Glutamatergic neuron (in vitro differentiated cells): Measurements from ENCODE around the gene FCHO1. TPM values are rescaled to one million over a fixed set of nuclear protein-coding genes. Genes with fewer than 3 reads are reported as not detected.

Source experiments
- DNase-seq: peaks from one replicate; pipeline ENCODE4 v3.0.0; 2022
- H3K27ac Mint-ChIP-seq: one replicate; pipeline ENCODE4 v1.8.0; 2020; ENCODE audit warnings: mild to moderate bottlenecking, mixed read lengths, inconsistent platforms; ENCODE audit not compliant: unreplicated experiment
- H3K27me3 Mint-ChIP-seq: one replicate; pipeline ENCODE4 v1.8.0; 2020; ENCODE audit warnings: mild to moderate bottlenecking, moderate library complexity, mixed read lengths, inconsistent platforms; ENCODE audit not compliant: unreplicated experiment
- H3K36me3 Mint-ChIP-seq: one replicate; pipeline ENCODE4 v1.8.0; 2020; ENCODE audit warnings: mild to moderate bottlenecking, mixed read lengths, inconsistent platforms; ENCODE audit not compliant: unreplicated experiment
- H3K4me1 Mint-ChIP-seq: one replicate; pipeline ENCODE4 v1.8.0; 2020; ENCODE audit warnings: mild to moderate bottlenecking, low read depth, mixed read lengths, inconsistent platforms; ENCODE audit not compliant: unreplicated experiment
- H3K4me3 Mint-ChIP-seq: one replicate; pipeline ENCODE4 v1.8.0; 2020; ENCODE audit warnings: mild to moderate bottlenecking, mixed read lengths, inconsistent platforms; ENCODE audit not compliant: unreplicated experiment
- H3K9me3 Mint-ChIP-seq: one replicate; pipeline ENCODE4 v1.8.0; 2020; ENCODE audit warnings: mild to moderate bottlenecking, moderate library complexity, mixed read lengths, inconsistent platforms; ENCODE audit not compliant: unreplicated experiment
- total RNA-seq: library from RNA; stranded (reverse); fragmentation: NEBNext Ultra II Directional; extraction: Animal tissue kit (Norgen Biotek cat#: 25700); gene quantifications from one replicate; pipeline ENCODE4 v1.2.1, GENCODE V29; 2021; ENCODE audit not compliant: unreplicated experiment
- TF ChIP-seq, protein P1 (sequence below): fragments of 200-600 bp; sonication (generic); IDR thresholded peaks from one replicate; pipeline ENCODE4 v1.5.0; 2021; ENCODE audit not compliant: partially characterized antibody, unreplicated experiment

Gene FCHO1
- total RNA-seq, 1 donor from 2014 or later = 45.2 TPM

DNA sequence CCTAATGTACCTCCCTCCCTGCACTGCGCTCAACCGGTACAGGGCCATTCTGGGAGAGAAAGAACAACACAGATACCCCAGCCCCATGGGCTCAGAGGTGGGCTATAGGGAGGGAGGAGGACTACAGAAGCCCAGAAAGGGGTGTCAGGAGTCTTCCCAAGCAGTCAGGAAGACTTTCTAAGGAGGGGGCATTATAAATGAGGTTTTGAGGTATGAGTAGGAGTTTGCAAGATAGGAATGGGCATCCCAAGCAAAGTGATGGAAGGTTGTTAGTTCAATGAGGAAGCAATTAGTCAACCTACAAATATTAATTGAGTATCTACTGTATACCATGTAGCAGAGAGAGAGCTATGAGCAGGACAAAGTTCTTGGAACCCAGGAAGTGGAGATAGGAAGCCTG, 37.4 kb downstream of the FCHO1 start:
- Mint-ChIP-seq H3K36me3 (peaks cover 12% of the 10 kb centered on the region), H3K27me3 (peaks cover 9% of the 10 kb centered on the region), H3K4me3 (no peak overlapping the region), H3K27ac (no peak overlapping the region), H3K9me3 (no peaks in the 10 kb centered on the region), H3K4me1 (peaks cover 5% of the 10 kb centered on the region)
- TF ChIP-seq, protein P1, sequence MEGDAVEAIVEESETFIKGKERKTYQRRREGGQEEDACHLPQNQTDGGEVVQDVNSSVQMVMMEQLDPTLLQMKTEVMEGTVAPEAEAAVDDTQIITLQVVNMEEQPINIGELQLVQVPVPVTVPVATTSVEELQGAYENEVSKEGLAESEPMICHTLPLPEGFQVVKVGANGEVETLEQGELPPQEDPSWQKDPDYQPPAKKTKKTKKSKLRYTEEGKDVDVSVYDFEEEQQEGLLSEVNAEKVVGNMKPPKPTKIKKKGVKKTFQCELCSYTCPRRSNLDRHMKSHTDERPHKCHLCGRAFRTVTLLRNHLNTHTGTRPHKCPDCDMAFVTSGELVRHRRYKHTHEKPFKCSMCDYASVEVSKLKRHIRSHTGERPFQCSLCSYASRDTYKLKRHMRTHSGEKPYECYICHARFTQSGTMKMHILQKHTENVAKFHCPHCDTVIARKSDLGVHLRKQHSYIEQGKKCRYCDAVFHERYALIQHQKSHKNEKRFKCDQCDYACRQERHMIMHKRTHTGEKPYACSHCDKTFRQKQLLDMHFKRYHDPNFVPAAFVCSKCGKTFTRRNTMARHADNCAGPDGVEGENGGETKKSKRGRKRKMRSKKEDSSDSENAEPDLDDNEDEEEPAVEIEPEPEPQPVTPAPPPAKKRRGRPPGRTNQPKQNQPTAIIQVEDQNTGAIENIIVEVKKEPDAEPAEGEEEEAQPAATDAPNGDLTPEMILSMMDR = no peak
- no peak for DNase-seq

DNA sequence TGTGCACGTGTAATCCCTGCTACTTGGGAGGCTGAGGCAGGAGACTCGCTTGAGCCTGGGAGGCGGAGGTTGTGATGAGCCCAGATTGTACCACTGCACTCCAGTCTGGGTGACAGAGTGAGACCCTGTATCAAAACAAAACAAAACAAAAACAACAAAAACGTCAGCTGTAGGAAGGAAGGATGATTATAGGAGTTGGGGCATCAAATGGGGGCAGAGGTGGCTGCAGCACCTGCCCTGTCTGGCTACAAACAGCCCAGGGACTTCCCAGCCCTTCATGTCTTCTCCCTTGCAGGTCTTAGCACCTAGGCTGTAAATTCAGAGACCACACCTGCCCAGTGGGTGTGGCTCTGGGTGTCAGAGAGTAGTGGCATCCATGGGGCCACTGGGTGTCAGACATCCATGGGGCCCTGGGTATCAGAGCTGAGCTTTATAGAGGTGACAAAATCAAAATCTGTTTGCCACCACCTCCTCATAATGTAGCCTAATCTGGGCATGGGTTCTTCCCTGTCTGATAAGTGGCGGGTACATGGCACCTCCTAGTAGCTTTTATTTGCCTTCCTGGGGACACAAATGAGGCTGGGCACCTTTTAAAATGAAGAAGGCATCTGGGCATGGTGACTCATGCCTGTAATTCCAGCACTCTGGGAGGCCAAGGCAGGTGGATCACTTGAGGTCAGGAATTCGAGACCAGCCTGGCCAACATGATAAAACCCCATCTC, 38.9 kb downstream of the FCHO1 start:
- Mint-ChIP-seq H3K9me3 (no peaks in the 10 kb centered on the region), H3K27ac (no peak overlapping the region), H3K4me1 (peaks cover 4% of the 10 kb centered on the region), H3K36me3 (peaks cover 7% of the 10 kb centered on the region), H3K27me3 (peaks cover 14% of the 10 kb centered on the region), H3K4me3 (no peak overlapping the region)
- no peak for DNase-seq
- TF ChIP-seq, protein P1 = no peak

DNA sequence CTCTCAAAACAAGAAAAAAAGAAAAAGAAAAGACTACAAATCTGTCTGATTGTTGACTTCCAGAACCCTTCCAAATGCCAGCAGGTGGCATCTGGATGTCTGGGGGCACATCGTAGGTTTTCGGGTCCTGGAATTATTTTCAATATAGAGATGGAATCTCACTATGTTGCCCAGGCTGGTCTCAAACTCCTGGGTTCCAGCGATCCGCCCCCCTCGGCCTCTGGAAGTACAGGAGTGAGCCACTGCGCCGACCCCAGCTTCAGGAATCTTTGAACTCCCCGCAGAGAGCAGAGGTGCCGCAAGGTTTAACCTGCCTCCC, 43.1 kb downstream of the FCHO1 start:
- H3K27me3 Mint-ChIP-seq = peaks cover 11% of the 10 kb centered on the region

DNA sequence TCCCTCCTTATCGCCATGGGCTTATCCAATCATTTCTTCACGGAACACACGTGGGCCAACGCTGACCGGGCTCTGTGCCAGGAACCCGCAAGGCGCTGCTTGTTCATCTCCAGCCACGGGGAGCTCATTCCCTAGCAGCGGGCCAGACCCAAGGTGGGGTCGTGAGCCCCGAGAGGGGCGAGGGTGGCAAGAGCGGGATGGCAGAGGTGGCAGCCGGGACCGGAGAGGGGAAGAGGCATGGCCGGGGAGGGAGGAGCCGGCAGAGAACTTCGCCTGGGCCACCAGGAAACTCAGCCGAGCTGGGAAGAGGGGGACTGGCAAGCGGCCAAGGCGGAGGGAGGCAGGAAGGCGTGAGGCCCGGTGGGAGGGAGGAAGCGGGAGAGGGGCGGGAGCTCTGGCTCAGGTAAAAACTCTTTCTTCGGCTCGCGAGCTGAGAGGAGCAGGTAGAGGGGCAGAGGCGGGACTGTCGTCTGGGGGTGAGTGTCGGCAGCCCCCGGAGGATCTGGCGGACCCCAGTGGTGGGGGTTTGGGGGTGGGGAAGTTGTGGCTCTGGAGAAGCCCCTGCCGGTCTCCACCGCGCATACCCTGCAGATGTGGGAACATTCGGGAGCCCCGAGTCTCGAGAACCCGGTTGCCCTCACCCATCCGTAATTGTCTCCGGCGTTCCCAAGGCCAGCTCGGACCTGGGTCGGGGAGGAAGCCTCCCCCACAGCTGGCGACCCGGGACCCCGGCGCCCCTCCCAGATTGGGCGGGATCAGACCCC, 43.6 kb downstream of the FCHO1 start, which contains the start of gene B3GNT3:
Gene B3GNT3 (plus strand): TSS at position 408 of the 764 bp plus-strand sequence. CDS start 12,670 bp downstream, outside the sequence.
- TF ChIP-seq, protein P1 = no peak
- Mint-ChIP-seq H3K36me3 (no peaks in the 10 kb centered on the region), H3K27ac (no peak within 1 kb of the TSS), H3K27me3 (peaks cover 11% of the 10 kb centered on the region), H3K9me3 (no peaks in the 10 kb centered on the region), H3K4me1 (peaks cover 4% of the 10 kb centered on the region), H3K4me3 (no peak within 1 kb of the TSS)
- DNase-seq = peak; percentile 44

More for the DNA sequence above, 43.1 kb downstream of the FCHO1 start:
- TF ChIP-seq, protein P1 = no peak
- Mint-ChIP-seq H3K27ac (no peak overlapping the region), H3K9me3 (no peaks in the 10 kb centered on the region), H3K4me1 (peaks cover 4% of the 10 kb centered on the region), H3K36me3 (no peaks in the 10 kb centered on the region), H3K4me3 (no peak overlapping the region)
- DNase-seq = no peak

DNA sequence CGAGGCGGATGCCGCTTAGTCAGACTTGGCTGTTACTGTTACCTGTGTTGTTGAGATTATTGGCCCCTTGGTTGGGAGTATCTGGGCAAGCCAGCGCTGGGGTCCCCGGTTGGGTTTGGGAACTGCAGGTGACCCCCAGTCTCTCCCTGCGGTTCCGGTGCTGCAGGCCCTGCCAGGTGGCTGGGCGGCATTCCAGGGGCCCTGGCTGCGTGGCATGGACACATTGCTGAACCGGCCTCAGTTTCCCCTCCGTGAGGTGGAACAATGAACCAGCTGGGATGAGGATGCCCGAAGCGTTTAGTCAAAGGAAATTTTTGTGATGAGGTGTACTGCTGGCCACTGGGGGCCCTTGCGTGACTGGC, 44.2 kb downstream of the FCHO1 start:
- no peak for DNase-seq
- H3K36me3 Mint-ChIP-seq = no peaks in the 10 kb centered on the region
- no peak overlapping the region for H3K27ac Mint-ChIP-seq
- H3K4me1 Mint-ChIP-seq = peaks cover 4% of the 10 kb centered on the region
- H3K4me3 Mint-ChIP-seq = no peak overlapping the region
- H3K27me3 Mint-ChIP-seq = peaks cover 11% of the 10 kb centered on the region
- TF ChIP-seq, protein P1 = no peak
- no peaks in the 10 kb centered on the region for H3K9me3 Mint-ChIP-seq
